ENCODE results near the gene SLC41A2. TPM values are rescaled to one million over a fixed set of nuclear protein-coding genes. Genes with fewer than 3 reads are reported as not detected.
"Not testable (repeated sequence)": the region's sequence is repeated elsewhere in the genome, so short reads cannot be mapped to it uniquely, and the experiment has no call there.

The SLC41A2 gene
- total RNA-seq, 2 donors from 2014 or later: 1.6 to 19.8 TPM

- DNase-seq (ENCODE audit: low spot score in 2 of 2) (no peak), ATAC-seq (no peak)
- no peaks in the 10 kb centered on the region for H3K36me3 Mint-ChIP-seq
- H3K9me3 Mint-ChIP-seq: no peaks in the 10 kb centered on the region
- H3K27ac Mint-ChIP-seq: no peak overlapping the region
These were observed 13.2 kb upstream of the SLC41A2 start for GRCh38 chr12:104971306-104971705.

DNA sequence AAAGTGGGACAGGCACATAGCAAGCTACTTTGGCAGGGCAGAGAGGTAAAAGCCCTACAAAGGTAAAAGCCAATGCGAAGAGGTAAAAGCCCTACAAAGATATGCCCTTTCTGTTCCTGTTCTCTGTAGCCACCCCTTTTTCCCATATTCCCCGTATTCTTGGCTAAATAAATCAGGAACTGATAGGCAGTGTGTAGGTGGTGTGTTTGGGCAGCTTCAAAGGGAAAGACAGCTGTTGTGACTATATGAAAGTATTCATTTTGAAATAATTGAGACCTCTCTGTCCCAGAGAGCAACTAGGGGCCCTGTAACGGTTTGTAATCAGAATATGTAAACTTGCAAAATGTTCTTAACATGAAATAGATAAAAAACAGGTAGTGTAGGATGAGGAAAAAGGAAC is 11.3 kb upstream of the SLC41A2 start:
- Mint-ChIP-seq H3K36me3 (no peaks in the 10 kb centered on the region), H3K27ac (no peak overlapping the region), H3K9me3 (no peaks in the 10 kb centered on the region)
- DNase-seq (ENCODE audit: low spot score in 2 of 2) (no peak), ATAC-seq (no peak)

DNA sequence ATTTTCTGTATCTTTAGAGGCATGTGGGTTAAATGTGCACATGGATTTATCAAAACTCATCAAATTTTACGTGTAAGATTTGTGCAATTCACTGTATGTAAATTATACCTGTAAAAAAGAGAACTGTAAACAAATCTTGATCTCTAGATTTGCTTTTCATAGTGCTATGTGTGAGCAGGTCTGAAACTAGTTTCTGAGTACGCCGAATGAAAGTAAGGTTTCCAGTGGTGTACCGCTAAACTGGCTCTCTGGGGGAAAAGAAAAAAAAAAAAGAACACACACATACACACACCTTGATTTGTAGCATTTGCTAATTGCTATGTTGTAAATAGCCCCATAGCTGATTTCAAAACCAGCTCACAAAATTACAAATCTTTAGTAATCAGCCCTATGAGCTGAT is 8.6 kb upstream of the SLC41A2 start:
- Mint-ChIP-seq H3K36me3 (no peaks in the 10 kb centered on the region), H3K27ac (no peak overlapping the region), H3K9me3 (no peaks in the 10 kb centered on the region)
- ATAC-seq (no peak), DNase-seq (ENCODE audit: low spot score in 2 of 2) (no peak)

DNA sequence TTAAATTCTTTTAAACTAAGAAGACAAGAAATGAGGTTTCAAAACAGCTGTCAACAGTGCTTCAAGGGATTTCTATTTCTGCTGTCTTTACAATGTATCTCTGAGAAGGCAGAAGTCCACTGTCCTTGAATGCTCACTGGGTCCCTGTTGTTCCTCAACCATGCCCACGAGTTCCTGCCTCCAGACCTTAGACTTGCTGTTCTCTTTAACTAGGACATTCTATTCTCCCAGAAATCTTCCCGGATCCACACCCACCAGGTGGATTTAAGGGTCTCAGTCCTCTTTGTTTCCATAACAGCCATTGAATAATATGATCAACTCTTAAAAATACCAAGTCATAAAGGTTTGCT is 6.7 kb upstream of the SLC41A2 start:
- Mint-ChIP-seq H3K27ac (no peak overlapping the region), H3K9me3 (no peaks in the 10 kb centered on the region), H3K36me3 (no peaks in the 10 kb centered on the region)
- no peak for ATAC-seq
- DNase-seq (ENCODE audit: low spot score in 2 of 2): no peak

DNA sequence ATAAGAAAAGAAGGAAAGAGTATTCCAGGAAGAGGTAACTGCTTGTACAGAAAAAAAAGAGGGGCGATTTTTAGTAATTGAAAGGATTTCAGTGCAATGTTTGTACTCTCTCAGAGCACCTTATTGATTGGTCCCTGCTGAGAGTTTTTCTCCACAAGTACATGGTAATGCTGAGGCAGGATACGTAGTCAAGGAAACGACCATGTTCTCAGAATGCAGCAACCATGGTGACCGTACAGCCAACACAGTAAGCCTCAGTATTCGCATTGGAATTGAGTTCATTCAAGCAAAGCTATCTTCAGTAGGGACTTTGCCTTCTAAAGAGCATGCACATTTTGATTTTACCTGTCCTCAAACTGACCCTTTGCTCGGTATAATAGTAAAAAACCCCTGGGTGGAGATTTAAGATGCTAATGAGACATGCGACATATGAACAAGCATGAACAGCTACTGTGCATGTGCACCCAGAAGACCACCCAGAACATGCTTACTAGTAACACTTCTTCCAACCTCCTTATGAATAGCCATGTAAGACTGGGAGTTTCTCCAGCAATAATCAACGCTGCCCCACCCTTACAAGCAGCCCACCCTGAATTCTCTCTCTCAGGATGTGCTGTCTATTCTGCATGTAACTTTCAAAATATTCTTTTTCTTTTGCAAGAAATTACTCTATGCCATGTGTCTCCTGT is 6.2 kb upstream of the SLC41A2 start:
- DNase-seq (ENCODE audit: low spot score in 2 of 2): no peak
- Mint-ChIP-seq H3K27ac (no peak overlapping the region), H3K36me3 (no peaks in the 10 kb centered on the region), H3K9me3 (no peaks in the 10 kb centered on the region)
- no peak for ATAC-seq

DNA sequence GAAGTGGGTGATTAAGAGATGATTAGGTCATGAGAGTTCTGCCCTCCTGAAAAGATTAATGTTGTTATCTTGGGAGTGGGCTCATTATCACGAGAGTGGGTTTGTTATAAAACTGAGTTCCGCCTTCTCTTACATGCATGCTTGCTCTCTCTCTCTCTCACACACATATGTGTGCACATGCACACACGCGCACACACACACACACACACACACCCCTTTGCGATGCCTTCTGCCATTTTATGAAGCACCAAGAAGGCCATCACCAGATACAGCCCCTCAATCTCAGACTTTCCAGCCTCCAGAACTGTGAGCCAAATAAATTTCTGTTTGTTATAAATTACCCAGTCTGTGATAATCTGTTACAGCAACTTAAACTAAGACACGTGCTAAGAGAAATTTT is 5.7 kb upstream of the SLC41A2 start:
- Mint-ChIP-seq H3K27ac (no peak overlapping the region), H3K36me3 (no peaks in the 10 kb centered on the region), H3K9me3 (no peaks in the 10 kb centered on the region)
- DNase-seq (ENCODE audit: low spot score in 2 of 2): no peak
- no peak for ATAC-seq

GRCh38 chr12:104960464-104960863 is 2.4 kb upstream of the SLC41A2 start:
- Mint-ChIP-seq H3K36me3 (no peaks in the 10 kb centered on the region), H3K9me3 (no peaks in the 10 kb centered on the region), H3K27ac (no peak overlapping the region)
- ATAC-seq (no peak), DNase-seq (ENCODE audit: low spot score in 2 of 2) (no peak)

DNA sequence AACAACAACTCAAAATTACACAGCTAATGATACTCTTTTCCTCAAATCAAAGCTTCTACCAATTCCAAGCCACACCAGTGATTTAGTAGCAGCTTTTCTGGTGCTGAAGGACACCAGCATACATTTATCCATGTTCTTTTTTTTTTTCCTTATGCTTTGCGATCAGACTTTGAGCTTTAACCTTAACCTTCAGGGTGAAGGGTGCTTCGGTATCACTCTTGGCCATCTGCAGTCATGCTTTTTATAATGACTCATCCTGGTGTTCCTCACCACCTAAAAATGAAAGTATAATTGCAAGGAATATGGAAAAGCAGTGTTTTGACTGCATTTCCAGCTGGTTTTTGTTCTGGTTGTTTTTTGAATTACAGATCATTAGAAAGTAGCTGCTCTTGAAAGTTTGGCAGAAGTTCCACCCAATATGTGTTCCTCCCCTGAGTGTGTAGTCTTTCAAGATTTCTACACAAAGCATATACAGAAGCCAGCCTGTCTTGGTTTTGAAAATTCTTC is 1.3 kb upstream of the SLC41A2 start:
- ATAC-seq: no peak
- DNase-seq (ENCODE audit: low spot score in 2 of 2): no peak
- Mint-ChIP-seq H3K27ac (no peak overlapping the region), H3K9me3 (no peaks in the 10 kb centered on the region), H3K36me3 (no peaks in the 10 kb centered on the region)

GRCh38 chr12:104958805-104959334 is 780 bp upstream of the SLC41A2 start:
- no peaks in the 10 kb centered on the region for H3K9me3 Mint-ChIP-seq
- no peak for ATAC-seq
- H3K27ac Mint-ChIP-seq: peak overlapping the region; percentile 81 to 95
- H3K36me3 Mint-ChIP-seq: no peaks in the 10 kb centered on the region
- peak in 1 of 2 donors; percentile 11 for DNase-seq (ENCODE audit: low spot score in 2 of 2)

DNA sequence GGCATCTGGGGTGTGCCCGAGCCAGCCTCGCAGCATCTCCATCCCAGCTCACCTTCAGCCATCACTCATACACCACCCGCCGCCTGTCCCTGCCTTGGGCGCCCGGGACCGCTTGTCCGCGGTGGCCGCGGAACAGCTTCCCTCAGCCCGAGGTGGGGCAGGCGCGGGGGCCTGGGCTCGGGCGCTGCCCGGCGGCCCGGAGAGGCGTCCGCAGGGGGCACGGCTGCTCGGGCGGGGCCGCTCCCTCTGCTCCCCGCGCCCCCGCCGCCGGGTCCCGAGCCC is 430 bp downstream of the SLC41A2 start:
- H3K27ac Mint-ChIP-seq: peak overlapping the region in 1 of 2 donors; percentile 33
- DNase-seq (ENCODE audit: low spot score in 2 of 2) (peak; percentile 40 to 61), ATAC-seq (peak; percentile 35 to 46)
- H3K36me3 Mint-ChIP-seq: no peaks in the 10 kb centered on the region
- H3K9me3 Mint-ChIP-seq: no peaks in the 10 kb centered on the region

- Mint-ChIP-seq H3K27ac (peak overlapping the region in 1 of 2 donors; percentile 33), H3K36me3 (no peaks in the 10 kb centered on the region), H3K9me3 (no peaks in the 10 kb centered on the region)
- ATAC-seq: peak in 1 of 2 donors; percentile 10
- no peak for DNase-seq (ENCODE audit: low spot score in 2 of 2)
These were observed 996 bp downstream of the SLC41A2 start for GRCh38 chr12:104956870-104957718.

DNA sequence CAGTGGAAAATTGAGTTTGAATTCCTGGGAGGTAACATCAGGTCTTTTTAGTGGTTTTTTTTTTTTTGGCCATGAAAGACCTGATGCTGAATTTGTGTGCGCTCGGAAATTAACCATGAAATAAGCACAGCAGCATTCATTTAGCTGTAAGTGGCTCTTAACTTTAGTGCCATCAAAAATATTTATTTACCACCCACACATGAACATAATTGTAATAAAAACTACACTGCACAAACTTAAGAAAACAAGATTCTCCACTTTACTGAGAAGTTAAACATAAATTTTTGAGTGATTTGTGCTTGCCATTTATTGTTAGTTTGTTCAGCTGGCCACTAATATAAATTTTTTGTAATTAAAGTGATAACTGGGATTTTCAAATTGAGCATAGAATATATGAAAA is 2.4 kb downstream of the SLC41A2 start:
- DNase-seq (ENCODE audit: low spot score in 2 of 2) (no peak), ATAC-seq (no peak)
- H3K27ac Mint-ChIP-seq: no peak overlapping the region
- H3K9me3 Mint-ChIP-seq: no peaks in the 10 kb centered on the region
- H3K36me3 Mint-ChIP-seq: no peaks in the 10 kb centered on the region

- ATAC-seq (no peak), DNase-seq (ENCODE audit: low spot score in 2 of 2) (no peak)
- no peaks in the 10 kb centered on the region for H3K9me3 Mint-ChIP-seq
- no peaks in the 10 kb centered on the region for H3K36me3 Mint-ChIP-seq
- no peak overlapping the region for H3K27ac Mint-ChIP-seq
These were observed 4.8 kb downstream of the SLC41A2 start for GRCh38 chr12:104953323-104953722.

- Mint-ChIP-seq H3K9me3 (no peaks in the 10 kb centered on the region), H3K27ac (no peak overlapping the region), H3K36me3 (no peaks in the 10 kb centered on the region)
- ATAC-seq (no peak), DNase-seq (ENCODE audit: low spot score in 2 of 2) (no peak)
These were observed 5.3 kb downstream of the SLC41A2 start for GRCh38 chr12:104952816-104953215.

DNA sequence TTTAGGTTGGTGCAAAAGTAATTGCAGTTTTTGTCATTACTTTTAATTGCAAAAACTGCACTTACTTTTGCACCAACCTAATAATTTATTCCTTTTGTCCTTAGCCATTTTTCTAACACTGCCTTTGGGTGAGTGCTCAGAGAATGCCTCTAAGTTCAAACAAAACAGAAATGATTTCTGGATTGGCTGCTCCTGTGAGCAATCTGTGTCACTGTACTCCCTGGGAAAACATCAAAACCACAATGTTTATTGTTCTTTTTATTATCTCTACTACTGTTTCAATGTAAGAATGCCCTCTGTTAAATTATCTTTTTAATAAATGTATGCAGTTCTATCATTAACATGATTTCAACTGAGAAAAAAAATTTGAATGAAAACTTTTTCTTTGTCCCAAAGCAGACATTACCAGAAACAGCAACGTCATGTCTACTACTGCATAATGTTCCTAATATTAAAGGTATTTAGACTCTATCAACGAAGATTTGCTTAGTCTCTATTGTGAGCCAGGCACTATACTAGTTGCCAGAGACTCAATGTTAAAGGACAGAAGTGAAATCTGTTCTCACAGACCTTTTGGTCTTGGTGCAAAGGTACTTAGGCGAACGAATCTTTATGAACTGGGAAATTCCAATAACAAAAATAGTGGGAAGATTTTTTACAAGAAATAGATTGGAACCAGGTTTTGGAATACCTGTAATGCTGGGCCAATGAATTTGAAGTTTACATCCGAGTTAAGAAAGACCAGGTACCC is 6.2 kb downstream of the SLC41A2 start:
- no peaks in the 10 kb centered on the region for H3K36me3 Mint-ChIP-seq
- ATAC-seq (no peak), DNase-seq (ENCODE audit: low spot score in 2 of 2) (no peak)
- no peaks in the 10 kb centered on the region for H3K9me3 Mint-ChIP-seq
- H3K27ac Mint-ChIP-seq: no peak overlapping the region

DNA sequence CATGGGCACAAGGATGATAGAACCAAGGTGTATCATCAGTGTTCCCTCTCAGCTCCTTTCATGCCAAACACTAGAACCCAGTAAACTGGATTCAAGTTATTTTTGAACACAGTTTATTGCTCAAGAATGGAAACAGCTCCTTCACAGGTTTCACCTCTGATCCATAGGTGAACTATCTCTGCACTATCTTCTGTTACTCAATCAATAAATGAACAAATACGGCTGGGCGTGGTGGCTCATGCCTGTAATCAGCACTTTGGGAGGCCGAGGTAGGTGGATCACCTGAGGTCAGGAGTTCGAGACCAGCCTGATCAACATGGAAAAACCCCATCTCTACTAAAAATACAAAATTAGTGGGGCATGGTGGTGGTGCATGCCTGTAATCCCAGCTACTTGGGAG is 9.4 kb downstream of the SLC41A2 start:
- H3K9me3 Mint-ChIP-seq; DNase-seq (ENCODE audit: low spot score in 2 of 2); ATAC-seq; H3K36me3 Mint-ChIP-seq; H3K27ac Mint-ChIP-seq: not testable (repeated sequence)

- no peak for ATAC-seq
- DNase-seq (ENCODE audit: low spot score in 2 of 2): no peak
- Mint-ChIP-seq H3K9me3 (no peaks in the 10 kb centered on the region), H3K36me3 (peaks cover 0 to 11% of the 10 kb centered on the region in 2 donors), H3K27ac (no peak overlapping the region)
These were observed 13.8 kb downstream of the SLC41A2 start for GRCh38 chr12:104944252-104944651.
